HEK293T (cell line): ENCODE data around the gene POLR2C.

Experiments
- FOXA1 ChIP-seq: fragments of 450-650 bp; IDR thresholded peaks from 2 replicates; pipeline ENCODE4 v1.6.1; 2016; ENCODE audit warnings: mild to moderate bottlenecking
- FOXK2 ChIP-seq: fragments of 450-650 bp; IDR thresholded peaks from 2 replicates; pipeline ENCODE4 v1.6.1; 2016; ENCODE audit warnings: mild to moderate bottlenecking
- L3MBTL2 ChIP-seq: fragments of 450-650 bp; conservative IDR thresholded peaks from 2 replicates; pipeline ENCODE4 v1.6.1; 2016; ENCODE audit warnings: mild to moderate bottlenecking
- LEF1 ChIP-seq: fragments of 450-650 bp; IDR thresholded peaks from 2 replicates; pipeline ENCODE4 v1.6.1; 2017; ENCODE audit warnings: mild to moderate bottlenecking, borderline replicate concordance
- NFRKB ChIP-seq: fragments of 450-650 bp; IDR thresholded peaks from 2 replicates; pipeline ENCODE4 v1.6.1; 2016; ENCODE audit warnings: mild to moderate bottlenecking, moderate library complexity
- SP1 ChIP-seq: fragments of 450-650 bp; IDR thresholded peaks from 2 replicates; pipeline ENCODE4 v1.6.1; 2017
- SUZ12 ChIP-seq: fragments of 450-650 bp; IDR thresholded peaks from 2 replicates; pipeline ENCODE4 v1.6.1; 2016; ENCODE audit warnings: mild to moderate bottlenecking

DNA sequence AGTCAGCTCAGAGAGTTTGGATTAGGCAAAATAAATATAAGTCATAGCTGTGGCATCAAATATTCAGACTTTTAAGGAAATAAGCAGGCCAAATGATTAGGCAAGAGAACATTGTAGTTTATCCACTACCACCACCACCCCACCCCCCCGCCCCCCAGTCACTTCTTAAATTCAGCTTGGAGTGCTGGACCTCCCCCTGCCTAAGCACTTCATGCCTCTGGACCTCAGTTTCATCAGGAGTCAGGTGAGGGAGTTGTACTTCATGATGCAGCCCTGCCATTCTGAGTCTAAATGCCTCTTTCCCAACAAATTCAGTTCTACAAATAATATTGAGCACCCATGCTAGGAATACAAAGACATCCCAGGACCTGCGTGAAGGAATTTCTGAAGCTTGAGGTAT is 2.0 kb downstream of the POLR2C start:
- TF ChIP-seq NFRKB (no peak), FOXK2 (no peak), FOXA1 (no peak), L3MBTL2 (no peak), SUZ12 (no peak), SP1 (no peak), LEF1 (no peak)
